ENCODE measurements around the gene PLPP1.

Gene PLPP1

DNA sequence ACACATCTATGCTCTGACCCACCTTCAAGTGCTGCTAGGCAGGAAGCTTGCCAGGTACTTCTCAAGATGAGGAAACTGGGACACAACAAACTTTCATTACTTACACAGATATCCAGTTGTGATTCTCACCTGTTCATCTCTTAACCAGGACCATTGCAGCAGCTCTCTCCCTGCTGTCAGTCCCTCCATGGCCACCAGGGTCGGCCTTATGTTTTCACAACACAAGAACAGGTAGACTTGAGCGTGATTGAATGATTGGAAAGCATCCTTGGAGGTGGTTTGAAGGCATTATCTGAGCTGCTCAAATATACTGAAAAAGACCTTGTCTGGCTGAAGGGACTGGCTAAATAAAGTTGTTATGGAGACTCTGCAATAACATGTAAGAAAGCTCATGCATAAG, 132.6 kb downstream of the PLPP1 start:
- TF ChIP-seq, protein P1, sequence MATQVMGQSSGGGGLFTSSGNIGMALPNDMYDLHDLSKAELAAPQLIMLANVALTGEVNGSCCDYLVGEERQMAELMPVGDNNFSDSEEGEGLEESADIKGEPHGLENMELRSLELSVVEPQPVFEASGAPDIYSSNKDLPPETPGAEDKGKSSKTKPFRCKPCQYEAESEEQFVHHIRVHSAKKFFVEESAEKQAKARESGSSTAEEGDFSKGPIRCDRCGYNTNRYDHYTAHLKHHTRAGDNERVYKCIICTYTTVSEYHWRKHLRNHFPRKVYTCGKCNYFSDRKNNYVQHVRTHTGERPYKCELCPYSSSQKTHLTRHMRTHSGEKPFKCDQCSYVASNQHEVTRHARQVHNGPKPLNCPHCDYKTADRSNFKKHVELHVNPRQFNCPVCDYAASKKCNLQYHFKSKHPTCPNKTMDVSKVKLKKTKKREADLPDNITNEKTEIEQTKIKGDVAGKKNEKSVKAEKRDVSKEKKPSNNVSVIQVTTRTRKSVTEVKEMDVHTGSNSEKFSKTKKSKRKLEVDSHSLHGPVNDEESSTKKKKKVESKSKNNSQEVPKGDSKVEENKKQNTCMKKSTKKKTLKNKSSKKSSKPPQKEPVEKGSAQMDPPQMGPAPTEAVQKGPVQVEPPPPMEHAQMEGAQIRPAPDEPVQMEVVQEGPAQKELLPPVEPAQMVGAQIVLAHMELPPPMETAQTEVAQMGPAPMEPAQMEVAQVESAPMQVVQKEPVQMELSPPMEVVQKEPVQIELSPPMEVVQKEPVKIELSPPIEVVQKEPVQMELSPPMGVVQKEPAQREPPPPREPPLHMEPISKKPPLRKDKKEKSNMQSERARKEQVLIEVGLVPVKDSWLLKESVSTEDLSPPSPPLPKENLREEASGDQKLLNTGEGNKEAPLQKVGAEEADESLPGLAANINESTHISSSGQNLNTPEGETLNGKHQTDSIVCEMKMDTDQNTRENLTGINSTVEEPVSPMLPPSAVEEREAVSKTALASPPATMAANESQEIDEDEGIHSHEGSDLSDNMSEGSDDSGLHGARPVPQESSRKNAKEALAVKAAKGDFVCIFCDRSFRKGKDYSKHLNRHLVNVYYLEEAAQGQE (IDR thresholded peaks at IDR 0.05; ENCODE audit: insufficient read depth in 1 of 2, low read depth in 2 of 2, low read length in 2 of 2) = no peak
- TF ChIP-seq FOXP2 (optimal IDR thresholded peaks at IDR 0.05; ENCODE audit: borderline replicate concordance, extremely low read depth, extremely low read length, insufficient read depth) (no peak), POLR2AphosphoS5 (IDR thresholded peaks at IDR 0.05; ENCODE audit: low read depth, low read length) (no peak), TAF1 (IDR thresholded peaks at IDR 0.05; ENCODE audit: borderline replicate concordance, insufficient read depth, low read length) (no peak), SIN3A (IDR thresholded peaks at IDR 0.05; ENCODE audit: borderline replicate concordance, insufficient read depth, low read length) (no peak)

- TF ChIP-seq POLR2AphosphoS5 (IDR thresholded peaks at IDR 0.05; ENCODE audit: low read depth, low read length) (no peak), TAF1 (IDR thresholded peaks at IDR 0.05; ENCODE audit: borderline replicate concordance, insufficient read depth, low read length) (no peak), SIN3A (IDR thresholded peaks at IDR 0.05; ENCODE audit: borderline replicate concordance, insufficient read depth, low read length) (no peak), FOXP2 (optimal IDR thresholded peaks at IDR 0.05; ENCODE audit: borderline replicate concordance, extremely low read depth, extremely low read length, insufficient read depth) (no peak)
- TF ChIP-seq, protein P1 (IDR thresholded peaks at IDR 0.05; ENCODE audit: insufficient read depth in 1 of 2, low read depth in 2 of 2, low read length in 2 of 2) = no peak
Measured at GRCh38 chr5:55393501-55394175, 141.1 kb downstream of the PLPP1 start.

DNA sequence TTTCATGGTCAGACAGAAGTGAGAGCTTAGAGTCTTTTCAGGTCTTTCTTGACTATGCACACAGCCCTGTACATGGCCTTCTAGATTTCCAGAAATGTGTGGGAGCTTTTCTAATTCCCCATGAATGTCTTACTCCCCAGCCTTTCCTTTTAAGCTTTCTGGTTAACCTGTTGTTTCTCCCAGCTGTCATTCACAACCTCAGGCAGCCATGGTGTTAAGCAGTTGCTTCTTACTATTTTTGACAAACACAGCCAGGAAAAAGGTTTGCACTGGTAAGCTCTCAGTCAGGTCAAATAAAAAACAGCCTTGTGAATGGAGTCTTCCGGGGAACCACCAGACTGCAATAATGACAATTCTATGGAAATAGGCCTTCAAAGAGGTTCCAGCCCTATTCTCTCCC, 142.1 kb downstream of the PLPP1 start:
- TF ChIP-seq POLR2AphosphoS5 (IDR thresholded peaks at IDR 0.05; ENCODE audit: low read depth, low read length) (no peak), SIN3A (IDR thresholded peaks at IDR 0.05; ENCODE audit: borderline replicate concordance, insufficient read depth, low read length) (no peak), FOXP2 (optimal IDR thresholded peaks at IDR 0.05; ENCODE audit: borderline replicate concordance, extremely low read depth, extremely low read length, insufficient read depth) (no peak)

DNA sequence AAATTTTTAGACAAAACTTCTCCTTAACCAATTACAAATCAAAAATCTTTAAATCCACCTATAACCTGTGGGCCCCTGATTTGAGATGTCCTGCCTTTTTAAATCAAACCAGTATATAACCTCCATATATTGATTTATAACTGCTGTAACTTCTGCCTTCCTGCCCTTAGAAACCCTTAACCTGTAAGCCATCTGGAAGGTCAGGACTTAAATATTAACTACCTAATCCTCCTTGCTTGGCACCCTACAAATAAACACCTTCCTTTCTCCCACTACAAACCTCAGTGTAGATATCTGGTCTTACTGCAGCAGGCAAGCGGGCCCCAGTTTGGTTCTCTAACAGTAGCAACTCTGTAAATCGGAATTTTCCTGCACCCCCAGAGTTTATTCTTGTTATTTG, 143.1 kb downstream of the PLPP1 start:
- TF ChIP-seq, protein P1 (IDR thresholded peaks at IDR 0.05; ENCODE audit: insufficient read depth in 1 of 2, low read depth in 2 of 2, low read length in 2 of 2) = no peak
- TF ChIP-seq SIN3A (IDR thresholded peaks at IDR 0.05; ENCODE audit: borderline replicate concordance, insufficient read depth, low read length) (no peak), FOXP2 (optimal IDR thresholded peaks at IDR 0.05; ENCODE audit: borderline replicate concordance, extremely low read depth, extremely low read length, insufficient read depth) (no peak), POLR2AphosphoS5 (IDR thresholded peaks at IDR 0.05; ENCODE audit: low read depth, low read length) (no peak)

DNA sequence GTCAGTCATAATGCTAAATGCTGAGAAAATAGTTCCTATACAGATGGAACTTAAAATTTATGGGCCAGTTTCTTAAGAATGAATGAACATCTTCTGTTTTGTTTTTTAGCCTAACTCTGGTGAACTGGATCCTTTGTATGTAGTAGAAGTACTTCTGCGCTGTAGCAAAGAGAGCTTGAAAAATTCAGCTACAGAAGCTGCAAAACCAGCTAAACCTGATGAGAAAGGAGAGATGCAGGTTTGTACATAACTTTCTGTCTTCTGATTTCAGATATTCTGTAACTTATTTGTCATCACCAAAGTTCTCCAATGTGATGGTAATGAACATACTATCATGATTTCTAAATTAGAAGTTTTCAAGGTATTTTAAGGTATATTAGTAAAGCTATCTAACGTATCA, 146.9 kb downstream of the PLPP1 start:
- TF ChIP-seq POLR2AphosphoS5 (IDR thresholded peaks at IDR 0.05; ENCODE audit: low read depth, low read length) (no peak), FOXP2 (optimal IDR thresholded peaks at IDR 0.05; ENCODE audit: borderline replicate concordance, extremely low read depth, extremely low read length, insufficient read depth) (no peak), TAF1 (IDR thresholded peaks at IDR 0.05; ENCODE audit: borderline replicate concordance, insufficient read depth, low read length) (no peak), SIN3A (IDR thresholded peaks at IDR 0.05; ENCODE audit: borderline replicate concordance, insufficient read depth, low read length) (no peak)
- TF ChIP-seq, protein P1 (IDR thresholded peaks at IDR 0.05; ENCODE audit: insufficient read depth in 1 of 2, low read depth in 2 of 2, low read length in 2 of 2) = no peak
